Measurements from ENCODE around the gene ARL6.
A peak's percentile ranks its signal among the peaks of the same experiment; 100 is the strongest.

Gene ARL6, protein sequence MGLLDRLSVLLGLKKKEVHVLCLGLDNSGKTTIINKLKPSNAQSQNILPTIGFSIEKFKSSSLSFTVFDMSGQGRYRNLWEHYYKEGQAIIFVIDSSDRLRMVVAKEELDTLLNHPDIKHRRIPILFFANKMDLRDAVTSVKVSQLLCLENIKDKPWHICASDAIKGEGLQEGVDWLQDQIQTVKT

DNA sequence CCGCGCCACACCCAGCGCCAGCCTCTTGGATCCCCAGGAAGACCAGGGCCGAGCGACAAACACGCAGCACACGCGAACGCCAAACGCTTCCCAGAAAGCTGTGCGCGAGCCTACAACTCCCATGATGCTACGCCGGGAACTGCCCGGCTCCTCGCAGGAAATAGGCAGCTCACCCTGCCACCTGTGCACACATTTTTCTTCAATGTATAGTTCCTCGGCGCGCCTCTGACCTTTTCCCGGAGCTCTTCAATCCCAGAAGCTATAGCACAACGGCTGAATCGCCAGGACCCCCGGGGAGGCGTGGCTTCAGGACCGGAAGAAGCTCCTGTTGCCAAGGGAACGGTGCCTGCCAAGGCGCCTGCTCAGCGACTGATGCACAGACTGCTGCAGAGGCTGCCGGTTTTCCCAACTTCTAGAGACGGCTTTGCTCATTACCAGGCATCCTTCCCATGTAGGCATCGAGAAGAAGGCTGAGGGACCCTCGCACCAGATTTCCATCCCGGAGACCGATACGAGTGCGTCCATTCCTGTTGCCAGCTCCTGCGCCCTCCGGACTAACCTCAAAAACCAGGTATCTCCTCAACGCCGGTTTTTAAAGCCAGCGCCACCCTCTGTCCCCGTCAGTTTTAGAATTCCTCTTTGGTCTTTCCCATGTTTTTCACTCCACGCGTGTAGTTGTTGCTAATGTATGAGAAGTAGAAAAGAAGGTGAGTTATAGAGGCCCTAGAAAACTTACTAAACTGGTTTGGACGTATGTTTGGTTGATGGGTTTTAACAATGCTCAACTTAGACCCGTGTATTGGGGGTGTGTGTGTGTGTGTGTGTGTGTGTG is at the start of gene ARL6:
ARL6 (plus strand) TSS at position 352 of the 832 bp plus-strand sequence. CDS start 3,350 bp downstream, outside the sequence.
- DNase-seq, result peak; percentile 83

DNA sequence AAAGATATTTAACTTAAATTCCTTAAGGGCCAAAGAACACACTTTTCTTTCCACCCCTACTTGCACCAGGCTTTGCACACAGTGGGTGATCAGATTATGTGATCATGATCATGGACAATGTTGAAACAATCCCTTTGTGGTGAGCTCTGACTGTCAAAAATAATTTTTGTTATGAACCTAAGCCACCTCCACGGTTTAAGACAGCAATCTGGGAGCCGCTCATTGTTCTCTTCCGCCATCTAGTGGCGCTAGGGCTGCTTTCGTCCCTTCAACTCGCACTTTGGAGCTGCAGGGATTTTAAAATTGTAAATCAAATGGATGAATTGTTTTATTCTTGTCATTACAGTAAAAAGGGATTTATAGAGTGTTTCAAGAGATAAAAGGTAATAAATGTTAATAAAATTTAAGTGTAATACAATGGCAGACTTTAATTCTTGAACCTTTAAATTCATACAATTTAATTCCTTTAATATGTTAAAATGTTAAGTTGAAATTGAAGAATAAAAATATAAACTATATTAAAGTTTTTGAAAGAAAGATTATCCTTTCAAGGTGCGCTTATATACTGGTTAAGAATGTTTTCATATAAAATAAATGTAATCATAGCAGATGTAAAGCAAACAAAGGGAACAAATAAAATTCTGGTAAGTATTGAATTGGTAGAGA is 45.3 kb upstream of the ARL6 start:
- peak; percentile 72 for DNase-seq

DNA sequence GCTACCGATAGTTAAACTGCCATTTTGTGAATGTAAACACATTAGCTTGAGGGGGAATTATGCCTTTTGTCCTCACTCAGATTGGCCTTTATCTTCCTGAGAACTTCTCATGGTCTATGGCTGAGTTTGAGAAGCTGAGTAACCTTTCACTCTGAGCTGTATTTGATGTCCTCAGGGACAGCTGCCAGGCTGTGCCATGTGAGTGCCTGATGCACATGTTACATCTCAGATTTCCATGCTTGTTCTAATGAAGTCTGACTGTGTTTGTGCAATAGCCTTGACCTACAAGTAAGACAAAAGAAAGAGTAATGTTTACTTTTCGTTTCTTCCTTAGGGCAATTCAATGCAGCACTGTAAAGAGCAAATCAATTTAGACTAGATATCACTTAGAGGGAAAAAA is 44.1 kb upstream of the ARL6 start:
- no peak for DNase-seq

DNA sequence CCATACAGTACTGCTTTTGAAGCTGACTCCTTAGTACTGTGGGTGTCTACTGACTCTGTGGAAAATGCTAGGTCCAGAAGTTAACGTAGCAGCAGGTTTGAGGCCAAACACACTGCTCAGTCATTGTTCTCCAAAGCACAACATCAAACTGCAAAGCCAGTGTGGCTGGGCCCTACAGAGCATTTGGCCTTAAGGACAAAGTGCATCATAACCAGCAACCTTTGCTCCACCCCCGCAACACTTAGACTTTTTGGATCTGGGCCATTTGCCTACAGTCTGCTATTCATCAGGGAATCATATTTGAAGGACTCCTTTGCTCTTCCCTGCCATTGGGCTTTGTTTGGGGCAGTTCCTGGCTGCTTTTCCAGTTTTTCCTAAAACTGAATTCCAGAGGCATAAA is 43.1 kb upstream of the ARL6 start:
- no peak for DNase-seq

DNA sequence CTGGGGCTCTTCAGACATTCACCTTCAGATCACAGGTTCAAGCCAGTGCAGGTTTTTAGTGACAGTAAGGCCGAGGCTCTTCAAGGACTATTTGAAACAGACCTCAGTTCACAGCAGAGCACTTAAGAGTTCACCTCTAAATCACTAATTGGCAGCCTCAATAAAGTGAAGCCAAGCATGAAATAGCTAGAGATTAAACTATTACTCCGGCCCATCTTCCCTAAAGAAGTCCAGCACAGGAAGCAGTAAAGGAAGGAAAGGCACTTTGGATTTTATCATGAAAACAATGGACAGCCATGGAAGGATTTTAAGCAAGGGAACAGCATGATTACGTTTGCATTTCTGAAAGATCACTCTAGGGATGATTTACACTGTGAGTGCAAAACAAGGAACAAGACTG is 27.6 kb upstream of the ARL6 start:
- DNase-seq, result no peak

DNA sequence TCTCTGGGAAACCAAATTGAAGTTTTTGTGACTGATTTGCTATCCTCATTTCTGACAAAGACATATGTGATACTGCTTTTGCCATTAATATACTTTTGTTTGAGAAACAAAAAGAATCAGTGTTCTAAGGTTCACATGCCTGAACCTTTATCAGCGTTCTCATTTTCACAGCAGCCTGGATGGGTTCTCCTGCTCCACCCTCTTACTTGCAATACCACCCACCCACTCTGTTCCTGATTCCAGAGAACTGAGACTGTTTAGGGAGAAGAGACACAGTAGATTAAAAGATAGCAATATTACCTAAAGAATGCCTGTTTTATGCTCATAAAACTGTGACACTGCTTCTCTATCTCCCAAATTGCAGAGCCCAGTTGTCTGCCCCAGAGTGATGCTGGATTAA is 25.8 kb upstream of the ARL6 start:
- no peak for DNase-seq

DNA sequence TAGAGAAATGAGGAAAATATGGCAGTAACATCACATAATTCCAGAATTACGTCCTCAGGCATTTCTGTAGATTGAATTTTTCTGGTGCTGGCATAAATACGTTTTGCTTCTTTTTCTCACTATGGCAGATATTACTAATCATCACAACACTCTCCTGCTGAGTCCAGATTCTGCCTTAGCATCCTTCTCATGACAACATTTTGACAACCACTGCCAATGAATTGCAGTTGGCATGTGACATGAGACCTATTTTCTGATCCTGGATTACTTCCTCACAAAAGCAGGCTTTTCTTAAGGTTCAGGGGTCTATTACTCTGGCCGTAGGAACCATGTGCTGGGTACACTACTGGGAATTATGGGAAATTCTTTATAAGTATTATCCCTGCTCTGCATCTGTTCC is 22.5 kb upstream of the ARL6 start:
- no peak for DNase-seq

DNA sequence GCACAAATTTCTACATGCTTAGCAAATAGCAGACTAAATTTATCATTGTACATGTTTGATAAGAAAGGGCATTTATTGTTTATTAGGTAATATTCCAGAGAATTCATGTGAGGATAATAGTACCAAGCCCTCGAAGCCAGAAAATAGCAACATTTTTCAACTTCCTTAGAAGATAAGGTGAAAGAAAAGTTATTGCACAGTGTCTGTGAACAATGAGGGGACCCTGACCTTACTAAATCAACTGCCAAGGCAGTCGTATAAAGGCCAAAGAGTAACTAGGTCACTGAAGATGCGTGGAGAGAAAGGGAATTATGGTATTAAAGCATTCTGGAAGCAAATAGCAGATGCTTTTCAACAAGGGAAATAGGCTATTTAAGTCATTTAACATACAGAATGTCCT is 20.3 kb upstream of the ARL6 start:
- DNase-seq, result no peak

DNA sequence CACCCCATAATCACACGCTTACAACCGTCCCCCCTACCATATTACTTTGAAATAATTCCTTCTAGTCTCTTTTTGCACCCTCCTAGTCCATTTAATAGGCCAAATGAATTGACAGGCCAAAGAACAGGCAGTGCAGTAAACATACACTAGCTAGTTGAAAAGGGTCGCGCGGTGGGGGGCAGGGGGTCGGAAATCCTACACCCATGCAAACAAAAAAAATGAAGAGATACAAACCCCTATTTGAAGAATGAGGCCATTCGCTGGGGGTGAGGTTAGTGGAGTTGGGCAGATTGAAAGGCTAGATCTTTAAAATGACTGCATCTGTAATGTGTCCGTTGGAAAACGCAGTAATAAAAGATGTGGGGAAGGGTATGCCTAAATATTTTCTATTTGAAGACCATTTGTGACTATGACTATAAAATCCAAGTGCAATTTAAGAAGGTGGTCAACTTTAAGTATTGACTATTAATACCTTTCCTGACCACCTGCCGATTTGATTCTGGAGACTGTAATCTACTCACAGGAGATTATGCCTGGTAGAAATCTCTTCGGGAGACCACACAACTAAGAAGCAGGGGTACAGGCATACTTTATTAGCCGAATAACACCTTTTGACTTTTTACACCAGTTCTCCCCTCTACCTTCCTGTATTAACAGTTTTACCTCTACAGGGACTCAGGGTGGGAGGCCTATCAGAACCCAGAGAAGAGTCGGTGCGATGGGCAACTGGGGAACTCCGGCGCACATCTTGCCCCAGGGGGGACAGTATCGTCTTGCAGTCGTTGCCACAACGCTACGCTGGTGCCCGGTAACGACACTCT is 762 bp upstream of the ARL6 start:
- DNase-seq, result no peak

DNA sequence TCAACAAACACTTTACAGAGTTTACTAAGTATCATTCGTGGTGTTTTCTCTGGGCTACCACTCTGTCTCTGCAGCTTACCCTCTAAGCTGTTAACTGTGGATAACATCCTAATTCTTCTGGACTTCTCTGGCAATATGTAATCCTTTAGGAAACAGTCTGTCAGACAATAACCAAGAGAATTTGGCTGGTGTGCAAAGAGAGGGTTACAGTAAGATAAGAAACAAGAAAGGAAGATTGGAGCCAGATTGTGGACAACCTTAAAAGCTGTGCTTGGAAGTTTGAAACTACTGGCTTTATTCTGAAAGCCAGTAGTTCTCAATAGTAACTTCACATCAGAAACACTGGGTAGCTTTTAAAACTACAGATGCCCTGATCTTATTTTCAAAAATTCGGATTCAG is 778 bp downstream of the ARL6 start:
- DNase-seq, result no peak

DNA sequence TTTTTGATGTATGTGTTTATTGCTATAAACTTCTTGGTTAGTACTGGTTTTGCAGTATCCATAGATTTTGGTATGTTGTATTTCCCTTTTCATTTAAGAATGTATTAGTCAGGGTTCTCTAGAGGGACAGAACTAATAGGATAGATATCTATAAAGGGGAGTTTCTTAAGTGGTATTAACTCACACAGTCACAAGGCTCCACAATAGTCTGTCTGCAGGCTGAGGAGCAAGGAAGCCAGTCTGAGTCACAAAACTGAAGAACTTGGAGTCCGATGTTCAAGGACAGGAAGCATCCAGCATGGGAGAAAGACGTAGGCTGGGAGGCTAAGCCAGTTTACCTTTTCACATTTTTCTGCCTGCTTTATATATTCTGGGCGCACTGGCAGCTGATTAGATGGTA is 8.4 kb downstream of the ARL6 start:
- DNase-seq, result no peak

DNA sequence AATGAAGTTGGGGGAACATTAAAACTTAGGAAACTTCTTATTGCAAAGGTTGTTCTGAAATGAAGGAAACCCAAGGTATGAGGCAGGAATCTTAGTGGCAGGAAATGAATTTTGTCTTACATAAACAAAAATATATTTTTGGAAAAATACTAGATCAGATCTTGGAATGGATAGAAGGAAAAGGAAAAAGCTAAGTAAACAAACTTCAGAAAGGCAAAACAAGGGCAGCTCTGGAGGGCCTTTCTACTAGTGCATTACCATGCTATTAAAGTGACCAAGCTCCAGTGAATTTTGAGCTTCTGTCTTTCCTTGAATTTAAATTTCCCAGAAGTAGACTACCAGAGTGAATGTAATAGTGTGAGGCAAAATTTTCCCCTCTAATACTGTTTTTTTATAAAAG is 13.6 kb downstream of the ARL6 start:
- no peak for DNase-seq

DNA sequence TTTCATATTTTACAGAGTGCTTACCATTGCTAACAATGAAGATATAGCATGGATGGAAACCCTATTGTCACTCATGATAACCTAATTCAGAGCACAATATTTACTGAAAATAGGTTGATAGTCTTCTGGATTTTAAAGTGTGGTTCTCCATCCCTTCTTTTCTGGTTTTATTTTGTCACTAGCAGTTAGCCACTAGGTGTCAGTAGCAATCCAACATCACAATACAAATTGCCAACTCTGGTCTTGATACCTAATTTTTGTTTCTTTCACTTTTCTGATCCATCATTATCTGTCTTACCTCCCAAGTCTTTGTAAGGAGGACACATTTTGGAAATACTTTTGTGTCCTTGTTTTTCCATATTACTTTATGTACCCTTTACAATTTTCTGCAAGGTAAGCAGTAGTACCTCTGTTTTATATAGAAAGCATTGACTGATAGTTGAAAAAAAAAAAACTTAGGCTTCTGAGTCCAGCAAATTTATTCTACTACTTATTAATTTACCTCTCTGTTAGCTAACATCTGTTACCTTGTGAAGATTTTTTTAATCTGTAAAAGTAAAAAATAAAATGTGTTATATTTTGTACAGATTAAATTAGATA is 29.0 kb downstream of the ARL6 start:
- no peak for DNase-seq

DNA sequence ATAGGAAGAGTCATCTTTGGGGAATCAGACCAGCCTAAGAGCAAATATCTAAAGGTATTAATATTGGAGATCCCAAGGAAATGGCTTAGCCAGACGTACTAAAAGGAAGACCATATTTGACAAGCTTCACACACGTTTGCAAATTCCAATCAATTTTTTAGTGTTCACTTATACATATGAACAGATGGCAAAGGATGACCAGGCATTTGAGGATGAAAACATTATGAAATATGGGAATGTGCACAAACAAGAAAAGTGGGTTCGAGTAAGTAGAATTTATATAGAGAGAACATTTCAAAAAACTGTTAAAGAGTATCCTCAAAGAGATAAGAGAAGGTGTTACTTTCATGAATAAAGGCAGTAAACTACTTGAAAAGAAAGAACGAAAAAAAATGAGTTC is 31.4 kb downstream of the ARL6 start:
- DNase-seq, result no peak

DNA sequence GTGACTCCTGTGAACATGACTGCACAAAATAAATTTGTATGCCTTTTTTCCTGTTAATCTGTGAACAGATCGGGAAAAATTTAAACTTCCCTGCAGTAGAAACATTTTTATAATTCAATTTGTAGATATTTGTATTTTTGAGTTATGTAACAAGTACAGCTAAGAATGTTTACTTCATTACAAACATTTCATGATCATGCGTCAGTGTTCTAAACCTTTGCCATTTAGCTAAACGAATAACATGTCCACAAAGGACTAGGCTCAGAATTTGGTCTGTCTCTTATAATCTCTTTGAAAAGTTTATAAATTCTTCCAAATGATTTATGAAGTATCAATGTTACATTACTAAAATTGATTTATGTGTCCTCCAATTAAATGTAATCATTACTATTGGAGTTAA is 39.9 kb downstream of the ARL6 start:
- no peak for DNase-seq

DNA sequence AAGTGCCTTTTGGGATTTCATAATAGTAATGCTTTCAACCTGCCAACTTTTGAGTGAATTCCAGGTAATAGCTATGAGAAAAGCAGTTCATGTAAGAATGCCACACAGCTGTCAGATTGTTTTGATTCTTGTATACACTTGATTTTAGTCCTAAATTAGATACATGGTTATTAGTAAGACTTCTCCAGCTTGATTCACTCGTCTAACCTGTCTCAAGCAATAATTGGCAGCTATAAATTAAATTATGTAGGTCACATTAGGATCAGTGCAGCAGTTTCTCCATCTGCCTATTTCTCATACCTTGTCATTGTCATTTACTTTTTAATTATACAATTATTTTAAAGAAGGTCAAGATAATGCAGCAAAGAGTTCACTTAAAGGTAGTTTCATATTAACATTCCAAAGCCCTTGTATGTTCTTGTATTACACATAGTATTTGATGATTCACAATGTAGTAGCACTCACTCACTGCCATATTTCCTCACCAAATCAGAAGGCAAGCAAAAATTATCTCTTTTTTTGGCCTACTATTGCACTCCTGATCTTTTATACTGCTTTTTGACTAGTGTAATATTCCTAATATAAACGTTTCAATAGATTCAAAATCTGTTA is 46.3 kb downstream of the ARL6 start:
- DNase-seq, result no peak

DNA sequence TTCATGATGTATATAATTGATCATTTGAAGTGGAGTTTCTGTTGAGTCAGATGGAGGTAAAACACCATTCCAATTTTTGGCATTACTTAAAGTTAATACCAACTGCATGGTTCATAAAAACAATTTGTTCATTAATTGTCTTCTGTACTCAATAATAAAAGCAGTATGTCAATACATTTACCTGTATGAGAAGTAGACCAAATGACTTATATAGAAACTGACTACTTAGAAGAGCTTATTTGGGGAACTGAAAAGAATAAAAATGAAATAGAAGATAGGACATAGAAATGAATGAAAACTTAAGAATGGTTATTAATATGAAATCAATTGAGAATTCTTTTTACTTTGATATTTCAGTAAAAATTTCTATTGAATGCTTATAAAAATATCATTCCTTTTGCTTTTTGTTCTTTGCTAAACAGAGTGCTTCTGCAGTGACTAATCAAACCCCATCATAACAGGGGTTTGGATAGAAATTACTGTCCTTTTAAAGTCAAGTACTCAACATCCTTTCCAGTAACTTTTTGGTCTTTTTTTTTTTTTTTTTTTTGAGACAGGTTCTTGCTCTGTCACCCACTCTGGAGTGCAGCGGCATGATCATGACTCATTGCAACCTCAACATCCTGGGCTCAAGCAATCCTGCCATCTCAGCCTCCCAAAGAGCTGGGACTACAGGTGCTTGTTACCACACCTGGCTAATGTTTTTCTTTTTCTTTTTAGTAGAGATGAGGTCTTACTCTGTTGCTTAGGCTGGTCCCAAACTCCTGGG is 50.8 kb downstream of the ARL6 start:
- DNase-seq, result peak; percentile 42

DNA sequence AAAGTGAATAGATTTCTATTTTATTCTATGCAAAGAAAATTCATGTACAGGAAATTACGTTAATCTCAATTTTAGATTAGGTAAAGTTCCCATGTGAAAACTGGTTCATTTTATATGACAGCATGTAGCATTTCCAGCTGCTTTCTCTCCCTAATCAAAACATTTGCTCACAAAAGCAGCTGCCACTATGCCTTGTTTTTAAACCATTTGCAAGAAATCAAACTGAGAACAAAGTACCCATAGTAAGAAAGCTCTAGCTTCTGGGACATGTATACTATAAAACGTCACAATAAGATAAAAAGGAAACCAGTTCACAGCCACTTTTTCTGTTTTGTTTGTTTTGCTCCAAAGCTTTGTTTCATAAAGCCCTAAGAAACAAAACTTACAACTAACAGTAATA is 52.3 kb downstream of the ARL6 start:
- no peak for DNase-seq

DNA sequence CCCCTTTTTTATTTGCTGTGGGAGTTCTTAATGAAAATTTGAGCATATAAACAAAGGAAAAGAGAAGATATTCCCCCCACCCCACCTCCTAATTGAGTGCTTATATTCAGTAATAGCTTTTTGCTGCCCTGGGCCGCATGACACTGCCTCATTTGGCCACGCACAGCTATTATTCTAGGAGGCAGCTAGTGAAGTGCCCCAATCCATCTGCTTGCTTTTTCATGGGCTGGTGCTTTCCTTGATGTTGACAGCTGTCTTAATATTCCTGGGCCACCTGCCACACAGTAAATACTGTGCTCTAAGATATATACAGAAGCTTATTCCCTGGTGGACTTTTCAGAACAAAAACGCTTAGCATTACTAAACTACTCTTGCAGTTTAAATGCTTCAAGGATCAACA is 53.4 kb downstream of the ARL6 start:
- no peak for DNase-seq

DNA sequence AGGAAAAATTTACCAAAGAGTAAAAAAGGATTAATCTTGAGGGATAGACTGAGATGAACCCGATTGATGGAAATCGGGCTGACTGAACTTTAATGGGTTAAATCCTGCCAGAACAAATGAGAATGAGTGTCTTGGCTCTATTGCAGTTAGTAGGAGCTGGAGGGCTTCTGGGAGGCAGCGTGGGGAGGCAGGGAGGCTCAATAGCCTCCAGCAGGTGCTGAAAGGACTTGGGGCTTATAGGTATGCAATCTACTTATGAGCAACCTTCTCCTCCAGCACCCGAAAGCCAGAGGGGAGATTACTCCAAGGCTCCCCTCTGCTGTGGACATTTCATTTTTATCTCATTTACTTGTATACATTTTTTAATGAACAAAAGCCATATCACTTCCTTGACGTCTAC is 56.2 kb downstream of the ARL6 start:
- DNase-seq, result no peak

DNA sequence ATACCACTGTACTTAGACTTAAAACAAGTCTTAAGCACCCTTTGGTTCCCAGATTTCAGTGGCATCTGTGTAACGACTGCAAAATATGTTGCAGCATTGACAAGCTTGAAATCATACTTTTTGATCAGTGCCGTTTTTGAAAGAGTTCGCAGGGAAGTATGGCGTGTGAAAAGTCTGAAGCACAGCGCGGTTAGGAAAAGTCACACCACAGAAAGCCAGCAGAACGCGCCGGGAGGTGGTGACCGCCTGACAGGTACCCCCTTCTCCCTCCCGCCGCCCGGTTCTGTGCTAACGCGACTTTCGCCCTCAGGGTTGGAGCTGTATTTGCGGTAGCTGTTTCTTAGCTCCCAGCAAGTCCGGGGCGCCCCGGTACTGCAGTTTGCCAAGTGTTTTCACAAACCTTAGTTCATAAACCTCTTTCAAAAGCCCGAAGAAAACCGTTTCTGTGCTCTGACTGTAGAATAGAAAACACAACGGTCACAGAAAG is 56.8 kb downstream of the ARL6 start:
- DNase-seq, result peak; percentile 71
